Measurements from ENCODE around the gene ELF5. TPM values are rescaled to one million over a fixed set of nuclear protein-coding genes. Genes with fewer than 3 reads are reported as not detected.
A peak's percentile ranks its signal among the peaks of the same experiment; 100 is the strongest.

Gene ELF5
- total RNA-seq, 1 donor from 2014 or later: not detected

DNA sequence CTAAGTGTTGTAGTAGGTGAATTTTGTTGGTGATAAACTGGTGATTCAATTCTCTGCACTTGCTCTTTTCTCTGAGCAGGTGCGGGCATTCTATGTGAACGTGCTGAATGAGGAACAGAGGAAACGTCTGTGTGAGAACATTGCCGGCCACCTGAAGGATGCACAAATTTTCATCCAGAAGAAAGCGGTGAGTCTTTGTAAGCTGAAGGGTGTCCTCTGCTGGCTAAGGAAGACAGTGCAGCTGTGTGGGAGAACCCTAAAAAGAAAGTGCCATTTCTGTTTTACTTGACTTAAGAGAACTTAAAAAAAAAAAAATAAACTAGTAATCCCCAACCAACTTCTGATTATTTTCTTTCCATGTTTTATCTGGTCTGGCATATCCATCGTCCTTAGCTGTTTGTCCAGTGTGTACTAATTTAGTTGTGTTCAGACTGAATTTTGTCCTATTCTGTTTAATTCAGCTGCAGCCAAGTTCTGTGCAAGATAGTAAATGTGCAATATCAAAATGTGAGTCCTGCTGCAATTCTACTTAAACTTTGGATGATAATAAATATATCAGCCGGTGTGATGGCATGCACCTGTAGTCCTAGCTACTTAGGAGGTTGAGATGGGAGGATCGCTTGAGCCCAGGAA, 45.3 kb downstream of the ELF5 start:
- ATAC-seq (ENCODE audit: poor library complexity): no peak
- intact Hi-C loops (cut with DNase I): loop anchor here (10.0 kb wide), 1 partner anchor 374 kb away; no protein-coding TSS in a partner anchor
- no peak for DNase-seq

DNA sequence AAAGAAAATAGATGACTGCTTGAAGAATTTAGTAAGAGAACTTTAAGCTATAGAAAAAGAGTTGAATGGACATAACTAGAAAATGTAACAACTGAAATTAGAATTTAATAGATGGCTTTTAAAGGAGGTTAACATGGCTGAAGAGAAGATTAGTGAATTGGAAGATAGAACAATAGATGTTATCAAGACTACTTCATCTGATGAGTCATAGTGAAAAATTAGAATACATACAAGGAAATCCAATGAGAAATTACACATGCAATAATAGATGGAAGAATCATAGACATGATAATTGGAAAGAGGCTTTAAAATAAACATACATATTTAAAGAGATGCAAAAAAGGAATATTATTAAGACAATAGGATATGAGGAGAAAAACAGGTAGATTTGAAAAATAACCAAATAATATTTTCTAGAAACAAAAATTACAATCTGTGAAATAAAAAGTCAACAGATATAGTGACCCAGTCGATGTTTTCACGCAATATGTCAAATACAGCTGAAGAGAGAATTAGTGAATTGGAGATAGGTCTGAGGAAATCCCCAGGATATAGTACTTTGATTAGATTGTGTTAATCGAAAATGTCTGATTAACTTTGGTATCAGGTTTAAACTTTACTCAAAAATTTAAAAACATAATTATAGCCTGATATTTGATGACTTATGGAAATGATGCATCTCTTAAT, 46.6 kb downstream of the ELF5 start:
- intact Hi-C loops (cut with DNase I): loop anchor here (10.0 kb wide), 1 partner anchor 372 kb away; no protein-coding TSS in a partner anchor

DNA sequence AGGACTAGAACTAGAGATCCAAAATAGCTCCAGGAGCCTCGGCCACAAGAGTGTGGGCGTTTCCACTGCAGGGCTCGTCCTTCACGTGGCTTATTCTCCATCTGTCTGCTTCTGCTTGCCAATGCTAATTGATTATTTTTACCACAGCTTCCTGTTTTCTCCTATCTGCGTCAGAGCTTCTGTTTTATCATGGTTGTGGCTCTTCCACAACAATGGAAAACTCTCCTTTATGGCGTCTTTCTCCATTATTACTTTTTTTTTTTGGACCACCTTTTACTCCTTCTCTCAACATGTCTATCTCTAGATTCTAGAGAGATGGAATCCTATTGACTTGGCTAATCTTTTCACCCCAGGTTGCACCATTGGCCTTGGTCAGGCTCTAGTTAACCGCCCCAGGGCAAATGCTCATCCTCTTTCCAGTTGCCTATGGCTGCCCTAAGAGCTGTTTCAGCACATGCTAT, 49.0 kb downstream of the ELF5 start:
- no peak for DNase-seq
- intact Hi-C loops (cut with DNase I): loop anchor here (10.0 kb wide), 1 partner anchor 370 kb away; no protein-coding TSS in a partner anchor
- no peak for ATAC-seq (ENCODE audit: poor library complexity)

More for the DNA sequence above, 46.6 kb downstream of the ELF5 start:
- DNase-seq: no peak
- no peak for ATAC-seq (ENCODE audit: poor library complexity)

DNA sequence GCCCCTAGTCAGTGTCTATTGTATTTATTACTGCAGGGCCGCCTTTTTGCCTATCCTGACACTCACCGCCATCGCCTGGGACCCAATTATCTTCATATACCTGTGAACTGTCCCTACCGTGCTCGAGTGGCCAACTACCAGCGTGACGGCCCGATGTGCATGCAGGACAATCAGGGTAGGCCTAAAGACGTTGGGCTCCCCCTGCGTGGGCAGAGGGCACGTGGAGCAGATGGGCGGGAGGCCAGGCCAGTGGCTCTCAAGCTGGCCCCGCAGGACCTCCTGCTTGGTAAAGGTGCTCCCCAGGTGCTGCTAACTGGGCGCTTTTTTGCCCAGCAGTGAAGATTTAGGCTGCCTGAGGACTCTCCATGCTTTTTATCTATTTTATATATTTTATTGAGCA, 52.4 kb downstream of the ELF5 start:
- intact Hi-C loops (cut with DNase I): loop anchor here (10.0 kb wide), 1 partner anchor 366 kb away; no protein-coding TSS in a partner anchor
- ATAC-seq (ENCODE audit: poor library complexity) (no peak), DNase-seq (no peak)

DNA sequence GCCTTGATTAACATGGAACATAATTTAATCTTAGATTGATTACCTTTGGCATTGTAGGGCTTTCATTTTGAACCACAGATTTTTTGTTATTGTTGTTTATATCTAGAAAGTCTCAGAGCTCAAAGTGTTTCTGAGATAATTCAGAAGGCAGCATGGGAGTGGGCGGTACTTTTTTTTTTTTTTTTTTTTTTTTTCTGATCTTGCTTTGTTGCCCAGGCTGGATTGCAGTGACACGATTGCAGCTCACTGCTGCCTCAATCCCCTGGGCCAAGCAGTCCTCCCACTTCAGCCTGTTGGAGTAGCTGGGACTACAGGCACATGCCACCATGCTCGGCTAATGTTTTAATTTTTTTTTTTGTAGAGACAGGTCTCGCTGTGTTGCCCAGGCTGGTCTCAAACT, 53.3 kb downstream of the ELF5 start:
- ATAC-seq (ENCODE audit: poor library complexity) (no peak), DNase-seq (no peak)
- intact Hi-C loops (cut with DNase I): loop anchor here (10.0 kb wide), 1 partner anchor 365 kb away; no protein-coding TSS in a partner anchor

DNA sequence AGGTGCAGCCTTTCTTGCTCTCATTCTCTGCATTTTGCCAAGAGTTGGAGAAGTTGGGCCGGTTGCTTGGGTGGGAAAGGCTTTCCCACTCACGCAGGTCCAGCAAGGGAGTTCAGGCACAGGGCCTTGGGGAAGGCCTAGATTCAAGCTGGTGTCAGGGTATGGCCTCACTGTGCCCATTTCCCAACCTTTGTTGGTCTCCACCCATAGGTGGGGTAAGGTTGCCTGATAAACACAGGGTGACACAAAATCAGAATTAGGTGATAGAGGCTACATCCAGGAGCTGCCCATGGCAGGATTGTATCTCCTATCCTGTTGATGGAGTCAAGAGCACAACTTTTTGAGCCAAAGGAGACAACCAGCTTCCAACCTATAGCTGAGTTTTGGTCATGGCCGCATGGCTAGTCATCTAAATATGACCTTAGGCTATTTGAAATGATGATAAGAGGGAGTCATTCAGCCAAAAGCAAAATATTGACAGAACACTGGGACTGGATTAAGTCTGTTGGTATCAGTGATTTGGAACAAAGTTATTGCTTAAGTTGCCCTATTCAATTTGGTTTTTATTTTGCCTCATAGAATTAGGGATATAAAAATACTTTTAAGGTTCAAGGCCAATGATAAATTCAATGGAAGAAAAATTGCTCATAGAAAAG, 54.0 kb downstream of the ELF5 start:
- intact Hi-C loops (cut with DNase I): loop anchor here (10.0 kb wide), 1 partner anchor 365 kb away; no protein-coding TSS in a partner anchor
- DNase-seq: no peak
- no peak for ATAC-seq (ENCODE audit: poor library complexity)

DNA sequence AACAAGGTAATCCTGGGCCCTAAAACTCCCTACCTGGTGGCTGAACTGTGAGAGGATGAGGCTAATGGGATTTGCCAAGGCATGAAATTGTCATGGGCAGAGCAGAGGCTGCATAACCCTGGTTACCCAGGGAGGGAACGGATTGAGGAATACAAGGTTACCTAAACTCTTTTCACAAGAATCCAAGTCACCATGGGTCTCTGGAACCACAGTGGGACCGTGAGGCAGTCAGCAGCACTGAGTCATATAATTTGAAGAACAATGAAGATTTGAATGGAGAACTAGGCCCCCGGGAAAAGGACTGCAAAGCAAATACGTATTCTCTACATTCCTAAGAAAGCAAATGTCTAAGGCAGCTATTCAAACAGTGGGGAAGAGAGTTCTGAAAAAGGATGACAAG, 55.1 kb downstream of the ELF5 start:
- no peak for ATAC-seq (ENCODE audit: poor library complexity)

DNA sequence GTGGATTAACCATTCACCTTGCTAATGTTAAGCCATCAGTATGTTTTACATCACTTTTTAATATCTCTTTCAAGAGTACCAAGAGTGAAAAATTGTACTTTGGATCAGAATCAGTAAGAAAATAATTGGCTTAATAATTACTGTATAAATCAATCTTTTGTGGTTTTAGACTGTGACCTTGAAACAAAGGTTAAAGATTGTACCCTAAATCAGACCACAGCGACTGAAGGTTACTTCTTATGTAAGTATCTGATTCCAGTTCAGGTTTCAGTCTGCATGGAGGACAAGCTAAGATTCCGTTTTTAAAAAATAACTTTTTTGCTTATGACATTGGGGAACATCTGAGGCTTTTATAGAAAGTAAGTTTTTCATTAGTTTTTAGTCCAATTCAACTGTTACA, 56.0 kb downstream of the ELF5 start:
- ATAC-seq (ENCODE audit: poor library complexity) (no peak), DNase-seq (no peak)
- intact Hi-C loops (cut with DNase I): no loop called here

More for the DNA sequence above, 55.1 kb downstream of the ELF5 start:
- intact Hi-C loops (cut with DNase I): no loop called here
- DNase-seq: no peak

DNA sequence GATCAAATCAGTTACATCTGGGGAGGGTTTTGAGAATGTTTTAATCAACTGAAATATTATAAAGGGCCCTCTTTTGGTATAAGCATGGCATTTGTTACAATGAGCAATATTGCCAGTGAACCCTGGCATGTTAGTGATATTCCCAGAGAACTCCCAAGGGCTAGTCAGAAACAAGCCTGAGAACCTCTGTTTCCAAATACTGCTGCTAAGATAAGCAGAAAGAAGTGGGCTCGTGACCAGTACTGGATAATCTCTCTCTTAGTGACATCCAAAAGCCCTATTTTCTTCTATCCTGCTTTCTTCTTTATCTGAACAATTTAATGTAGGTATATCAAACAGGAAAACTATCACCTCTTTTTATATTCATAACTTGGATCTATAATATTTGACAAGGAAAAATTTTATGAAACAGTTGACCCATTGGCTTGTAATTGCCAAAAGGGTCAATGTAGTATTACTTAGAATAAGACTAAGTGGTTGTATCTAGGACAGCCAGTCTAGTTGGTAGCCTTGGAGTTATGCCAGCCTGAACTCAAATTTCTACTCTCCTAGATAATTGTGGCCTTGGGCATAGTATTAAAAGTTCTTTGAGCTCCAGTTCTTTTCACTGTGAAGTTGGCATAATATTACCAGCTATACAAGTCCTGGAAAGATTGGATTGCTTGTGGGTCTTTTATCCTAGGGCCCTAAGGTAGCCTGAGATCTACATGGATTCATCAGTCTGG, 59.1 kb downstream of the ELF5 start:
- DNase-seq (no peak), ATAC-seq (ENCODE audit: poor library complexity) (peak; percentile 81)
- intact Hi-C loops (cut with DNase I): no loop called here

DNA sequence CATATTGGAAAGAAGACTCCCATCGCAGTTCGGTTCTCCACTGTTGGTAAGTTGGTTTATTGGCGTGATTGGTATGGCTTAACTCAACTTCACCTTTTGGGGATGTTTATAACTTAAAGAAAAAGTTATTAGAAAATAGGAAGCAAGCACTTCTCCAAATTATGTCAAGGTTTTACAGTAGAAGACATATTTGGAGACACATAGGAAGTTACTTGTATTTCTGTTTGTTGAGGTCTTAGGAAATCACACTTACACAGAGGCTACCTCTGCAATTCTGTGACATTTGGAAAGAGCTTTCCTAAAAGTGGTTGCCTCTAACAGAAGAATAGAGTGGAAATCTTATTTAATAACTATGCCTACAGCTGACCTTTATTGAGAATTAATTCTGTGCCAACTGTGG, 62.5 kb downstream of the ELF5 start:
- no peak for DNase-seq
- ATAC-seq (ENCODE audit: poor library complexity): no peak

DNA sequence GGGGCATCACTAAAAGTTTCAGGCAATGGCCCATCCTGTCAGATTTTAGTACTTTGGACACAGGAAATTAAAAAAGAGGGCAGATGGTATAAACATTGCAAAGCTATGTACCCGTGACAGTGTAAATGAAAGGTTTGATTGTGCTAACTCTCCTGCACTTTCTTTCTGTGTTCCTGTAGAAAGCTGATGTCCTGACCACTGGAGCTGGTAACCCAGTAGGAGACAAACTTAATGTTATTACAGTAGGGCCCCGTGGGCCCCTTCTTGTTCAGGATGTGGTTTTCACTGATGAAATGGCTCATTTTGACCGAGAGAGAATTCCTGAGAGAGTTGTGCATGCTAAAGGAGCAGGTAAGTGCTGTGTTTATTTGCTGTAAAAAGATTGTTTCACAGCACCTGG, 64.6 kb downstream of the ELF5 start:
- DNase-seq (no peak), ATAC-seq (ENCODE audit: poor library complexity) (no peak)
- intact Hi-C loops (cut with DNase I): no loop called here

More for the DNA sequence above, 62.5 kb downstream of the ELF5 start:
- intact Hi-C loops (cut with DNase I): no loop called here

DNA sequence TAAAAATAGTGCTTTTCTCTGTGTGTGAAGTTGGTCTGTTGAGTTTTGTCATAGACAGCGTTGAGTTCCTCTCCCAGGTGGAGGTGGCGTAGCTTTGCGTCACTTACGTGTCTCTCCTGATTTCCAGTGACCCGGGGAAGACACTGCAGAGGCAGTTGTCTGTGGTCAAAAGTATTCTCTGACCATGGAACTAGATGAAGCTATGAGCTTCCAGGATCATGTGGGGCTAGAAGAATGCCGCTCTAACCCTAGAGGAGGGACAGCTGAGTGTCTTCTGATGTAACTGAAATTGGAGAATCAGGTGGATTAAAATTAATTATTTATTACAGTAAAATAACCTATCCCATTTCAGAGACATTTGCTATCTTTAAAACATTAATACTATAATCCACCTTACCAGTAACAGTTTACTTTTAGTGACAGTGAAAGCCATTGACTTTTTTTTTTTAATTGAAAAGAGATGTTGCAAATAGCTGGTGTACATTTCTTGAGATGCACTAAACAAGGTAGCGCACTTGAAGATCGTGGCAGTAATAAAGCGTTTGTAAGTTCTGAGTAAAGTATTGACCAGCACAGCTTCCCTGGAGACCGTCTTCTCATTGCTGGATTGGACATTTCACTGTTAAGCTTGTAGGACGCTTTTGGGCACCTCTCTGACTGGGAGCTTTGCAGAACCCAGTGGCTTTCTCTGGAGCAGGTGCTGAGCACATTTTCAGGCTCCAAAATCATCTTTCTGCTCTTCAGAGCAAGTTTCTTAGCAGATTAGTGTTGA, 65.2 kb downstream of the ELF5 start:
- no peak for DNase-seq
- intact Hi-C loops (cut with DNase I): no loop called here
- ATAC-seq (ENCODE audit: poor library complexity): no peak

DNA sequence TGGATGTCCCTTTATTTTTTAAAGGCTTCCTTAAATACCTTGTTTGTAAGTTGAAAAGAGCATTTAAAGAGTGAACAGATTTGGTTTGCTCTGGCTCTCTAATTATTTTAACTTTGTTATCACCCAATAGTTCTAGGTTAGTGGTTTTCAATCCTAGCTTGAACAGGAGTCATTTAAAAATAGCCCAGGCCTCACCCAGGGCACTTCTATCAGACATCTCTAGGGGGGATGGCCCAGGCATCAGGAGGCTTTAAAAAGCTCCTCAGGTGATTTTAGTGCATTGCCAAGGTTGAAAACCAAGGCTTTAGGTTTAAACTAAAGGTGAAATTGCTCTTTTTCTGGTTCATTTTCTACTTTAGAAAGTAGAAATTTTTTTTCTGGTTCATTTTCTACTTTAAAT, 66.5 kb downstream of the ELF5 start:
- ATAC-seq (ENCODE audit: poor library complexity) (peak; percentile 73), DNase-seq (no peak)
- intact Hi-C loops (cut with DNase I): no loop called here

DNA sequence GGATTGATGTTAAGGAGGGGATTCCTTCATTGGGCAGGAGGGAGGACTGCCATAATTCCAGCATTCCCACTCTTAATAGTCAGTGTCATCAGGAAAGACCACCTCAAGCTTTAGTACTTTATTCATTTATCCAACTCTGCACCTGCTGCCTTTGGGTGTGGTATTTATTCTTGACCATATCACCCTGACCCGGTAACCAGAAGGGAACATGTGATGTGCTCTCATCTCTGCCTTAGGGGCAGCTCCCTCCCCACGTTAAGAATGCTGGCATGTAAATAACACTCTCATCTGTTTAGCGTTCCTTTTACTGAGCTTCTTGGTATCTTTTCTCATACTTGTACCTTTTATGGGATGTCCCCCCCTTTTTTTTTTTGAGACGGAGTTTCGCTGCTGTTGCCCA, 67.2 kb downstream of the ELF5 start:
- intact Hi-C loops (cut with DNase I): no loop called here
- ATAC-seq (ENCODE audit: poor library complexity): peak; percentile 32

DNA sequence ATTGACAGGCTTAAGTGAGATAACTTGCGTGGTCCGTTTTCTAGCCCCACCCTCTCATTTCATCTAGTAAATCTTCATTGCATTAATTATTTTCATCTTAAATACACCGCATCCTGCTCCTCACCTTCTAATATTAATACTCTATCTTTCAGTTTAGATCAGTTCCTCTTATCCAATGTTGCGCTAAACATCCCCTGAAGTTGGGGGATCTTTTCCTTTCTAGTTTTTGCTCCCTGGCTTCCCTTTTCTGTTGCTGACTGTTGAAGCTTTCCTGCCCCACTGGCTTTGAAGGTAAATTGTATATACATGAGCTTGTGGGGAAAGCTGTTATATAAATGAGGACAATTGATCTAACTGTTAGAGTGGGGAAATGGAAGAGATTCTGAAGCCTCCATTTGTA, 67.6 kb downstream of the ELF5 start:
- ATAC-seq (ENCODE audit: poor library complexity) (no peak), DNase-seq (no peak)
- intact Hi-C loops (cut with DNase I): no loop called here

More for the DNA sequence above, 67.2 kb downstream of the ELF5 start:
- DNase-seq: no peak

DNA sequence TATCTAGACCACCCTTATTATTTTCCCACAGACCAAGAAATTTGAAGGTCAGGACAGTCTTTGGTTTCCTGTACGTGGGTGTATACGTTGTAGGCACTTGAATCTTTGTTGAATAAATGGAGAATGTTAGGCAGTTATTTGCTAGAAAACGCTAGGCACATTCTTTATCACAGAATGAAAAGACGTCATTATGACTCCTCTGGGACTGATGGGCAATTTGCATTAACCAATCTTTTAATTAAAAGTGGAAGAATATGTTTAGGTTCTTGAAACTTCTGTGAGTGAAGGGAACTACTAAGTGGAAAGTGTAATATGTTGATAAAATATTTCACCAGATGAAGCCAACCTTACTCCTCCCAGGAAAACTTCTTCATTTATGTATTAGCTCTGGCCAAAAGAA, 69.2 kb downstream of the ELF5 start:
- ATAC-seq (ENCODE audit: poor library complexity) (no peak), DNase-seq (no peak)
- intact Hi-C loops (cut with DNase I): no loop called here

DNA sequence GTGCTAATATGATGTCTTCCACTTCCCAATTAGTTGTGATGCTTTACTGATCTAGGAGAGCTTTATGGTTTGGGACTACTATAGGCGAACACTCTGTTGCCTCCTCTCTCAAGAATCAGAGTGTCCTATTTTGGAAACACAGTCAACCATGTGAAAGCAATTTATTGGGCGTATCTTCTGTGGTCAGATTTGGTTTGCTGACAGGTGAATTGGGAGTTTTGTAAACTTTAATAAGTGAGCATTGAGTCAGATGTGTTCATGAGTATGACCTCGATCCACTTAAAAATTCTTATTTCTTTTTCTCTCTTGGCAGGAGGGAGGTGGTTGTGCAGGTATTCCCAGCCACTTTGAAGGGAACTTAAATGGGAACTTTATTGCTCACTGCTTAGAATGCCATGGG, 70.5 kb downstream of the ELF5 start:
- intact Hi-C loops (cut with DNase I): no loop called here
- DNase-seq: no peak
- no peak for ATAC-seq (ENCODE audit: poor library complexity)

DNA sequence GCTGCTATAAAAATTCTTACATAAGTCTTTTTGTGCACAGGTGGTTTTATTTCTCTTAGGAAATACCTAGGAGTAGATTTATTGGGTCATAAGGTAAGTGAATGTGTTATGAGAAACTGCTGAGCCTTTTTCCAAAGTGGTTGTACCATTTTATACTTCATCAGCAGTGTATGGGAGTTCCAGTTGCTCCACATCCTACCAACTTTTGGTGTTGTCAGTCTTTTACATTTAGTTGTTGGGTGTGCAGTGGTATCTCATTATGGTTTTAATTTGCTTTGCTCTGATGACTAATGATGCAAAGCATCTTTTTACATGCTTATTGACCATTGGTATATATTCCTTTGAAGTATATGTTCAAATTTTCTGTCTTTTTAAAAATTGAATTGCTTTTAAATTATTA, 71.8 kb downstream of the ELF5 start:
- no peak for ATAC-seq (ENCODE audit: poor library complexity)
- intact Hi-C loops (cut with DNase I): no loop called here

More for the DNA sequence above, 71.8 kb downstream of the ELF5 start:
- DNase-seq: no peak
